ENCODE results near the gene DENND4B. TPM values are rescaled to one million over a fixed set of nuclear protein-coding genes. Genes with fewer than 3 reads are reported as not detected.
A peak's percentile ranks its signal among the peaks of the same experiment; 100 is the strongest.

Gene DENND4B
- total and polyA plus RNA-seq, 9 of the 15 experiments (the other 6 are each of a cell fraction or from before 2014, with no cell fraction given) = 9.5 to 80.5 (median 23.1) TPM

DNA sequence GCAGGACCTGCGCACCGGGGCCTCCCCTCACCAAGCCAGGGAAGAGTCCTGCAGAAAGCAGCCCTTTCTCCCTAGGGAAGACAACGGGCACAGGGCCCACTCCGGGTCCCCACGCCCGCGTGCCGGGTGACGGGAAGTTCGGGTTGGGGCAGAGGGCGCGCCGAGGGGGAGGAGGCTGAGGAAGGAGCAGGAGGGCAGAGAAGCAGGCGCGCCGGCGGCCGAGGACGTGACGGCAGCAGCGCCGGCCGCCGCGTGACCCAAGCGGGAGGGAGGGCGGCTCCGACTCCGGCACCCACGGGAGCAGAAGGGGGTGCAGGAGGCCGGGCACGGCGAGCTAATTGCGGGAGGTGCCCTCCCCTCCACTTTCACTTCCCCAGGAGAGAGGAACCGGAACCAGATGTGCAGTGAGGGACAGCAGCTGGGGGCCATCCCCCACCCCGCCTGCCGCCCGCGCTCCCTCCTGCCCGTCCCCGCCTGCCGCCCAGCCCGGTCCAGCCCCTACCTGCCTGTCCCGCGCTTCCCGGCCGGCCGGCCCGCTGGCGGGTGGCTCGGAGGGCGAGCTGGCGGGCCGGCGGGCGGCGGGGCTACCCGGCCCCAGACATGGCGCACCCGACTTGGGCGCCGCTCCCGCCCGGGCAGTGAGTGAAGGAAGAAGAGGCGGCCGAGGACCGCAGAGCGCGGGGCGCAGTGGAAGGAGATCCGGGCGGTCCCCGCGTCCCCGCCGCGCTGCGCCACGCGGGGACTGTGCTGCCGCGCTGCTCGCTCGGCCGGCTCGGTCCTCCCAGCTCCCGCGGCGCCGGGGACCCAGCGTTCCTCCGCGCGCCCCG lies 510 bp downstream of the DENND4B start (continued):
- TF ChIP-seq, protein P1, sequence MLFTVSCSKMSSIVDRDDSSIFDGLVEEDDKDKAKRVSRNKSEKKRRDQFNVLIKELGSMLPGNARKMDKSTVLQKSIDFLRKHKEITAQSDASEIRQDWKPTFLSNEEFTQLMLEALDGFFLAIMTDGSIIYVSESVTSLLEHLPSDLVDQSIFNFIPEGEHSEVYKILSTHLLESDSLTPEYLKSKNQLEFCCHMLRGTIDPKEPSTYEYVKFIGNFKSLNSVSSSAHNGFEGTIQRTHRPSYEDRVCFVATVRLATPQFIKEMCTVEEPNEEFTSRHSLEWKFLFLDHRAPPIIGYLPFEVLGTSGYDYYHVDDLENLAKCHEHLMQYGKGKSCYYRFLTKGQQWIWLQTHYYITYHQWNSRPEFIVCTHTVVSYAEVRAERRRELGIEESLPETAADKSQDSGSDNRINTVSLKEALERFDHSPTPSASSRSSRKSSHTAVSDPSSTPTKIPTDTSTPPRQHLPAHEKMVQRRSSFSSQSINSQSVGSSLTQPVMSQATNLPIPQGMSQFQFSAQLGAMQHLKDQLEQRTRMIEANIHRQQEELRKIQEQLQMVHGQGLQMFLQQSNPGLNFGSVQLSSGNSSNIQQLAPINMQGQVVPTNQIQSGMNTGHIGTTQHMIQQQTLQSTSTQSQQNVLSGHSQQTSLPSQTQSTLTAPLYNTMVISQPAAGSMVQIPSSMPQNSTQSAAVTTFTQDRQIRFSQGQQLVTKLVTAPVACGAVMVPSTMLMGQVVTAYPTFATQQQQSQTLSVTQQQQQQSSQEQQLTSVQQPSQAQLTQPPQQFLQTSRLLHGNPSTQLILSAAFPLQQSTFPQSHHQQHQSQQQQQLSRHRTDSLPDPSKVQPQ (CRISPR knock-in tag; IDR thresholded peaks at IDR 0.05; ENCODE audit: borderline replicate concordance) = no peak
- TF ChIP-seq ZSCAN29 (IDR thresholded peaks at IDR 0.05) = no peak
- TF ChIP-seq BRCA1 (IDR thresholded peaks at IDR 0.05) = no peak
- no peak for TF ChIP-seq BRCA1 (CRISPR knock-in tag; IDR thresholded peaks at IDR 0.05)
- TF ChIP-seq HNRNPL (IDR thresholded peaks at IDR 0.05; ENCODE audit: low read depth, low read length) = peak; percentile 69
- no peak for TF ChIP-seq MEIS2 (IDR thresholded peaks at IDR 0.05; ENCODE audit: partially characterized antibody)
- TF ChIP-seq ZNF436 (CRISPR knock-in tag; IDR thresholded peaks at IDR 0.05) = no peak
- no peak for TF ChIP-seq NFRKB (IDR thresholded peaks at IDR 0.05; ENCODE audit: low read depth)
- TF ChIP-seq MCM2 (IDR thresholded peaks at IDR 0.05; ENCODE audit: low read depth) = no peak
- TF ChIP-seq TEAD1 (CRISPR knock-in tag; IDR thresholded peaks at IDR 0.05) = no peak
- TF ChIP-seq, protein P2, sequence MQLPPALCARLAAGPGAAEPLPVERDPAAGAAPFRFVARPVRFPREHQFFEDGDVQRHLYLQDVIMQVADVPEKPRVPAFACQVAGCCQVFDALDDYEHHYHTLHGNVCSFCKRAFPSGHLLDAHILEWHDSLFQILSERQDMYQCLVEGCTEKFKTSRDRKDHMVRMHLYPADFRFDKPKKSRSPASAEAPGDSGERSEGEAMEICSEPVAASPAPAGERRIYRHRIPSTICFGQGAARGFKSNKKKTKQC (CRISPR knock-in tag; IDR thresholded peaks at IDR 0.05) = peak; percentile 44; the same call in 1 of the 2 replicates
- TF ChIP-seq, protein P3, sequence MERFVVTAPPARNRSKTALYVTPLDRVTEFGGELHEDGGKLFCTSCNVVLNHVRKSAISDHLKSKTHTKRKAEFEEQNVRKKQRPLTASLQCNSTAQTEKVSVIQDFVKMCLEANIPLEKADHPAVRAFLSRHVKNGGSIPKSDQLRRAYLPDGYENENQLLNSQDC (CRISPR knock-in tag; IDR thresholded peaks at IDR 0.05) = no peak
- no peak for TF ChIP-seq POLR3G (IDR thresholded peaks at IDR 0.05; ENCODE audit: extremely low read depth, insufficient read length, insufficient replicate concordance)
- TF ChIP-seq SRSF9 (IDR thresholded peaks at IDR 0.05; ENCODE audit: borderline replicate concordance, low read depth, low read length) = no peak
- no peak for TF ChIP-seq IRF2 (CRISPR knock-in tag; IDR thresholded peaks at IDR 0.05)
- TF ChIP-seq MTA2 (IDR thresholded peaks at IDR 0.05; ENCODE audit: low read depth) = no peak
- TF ChIP-seq, protein P4, sequence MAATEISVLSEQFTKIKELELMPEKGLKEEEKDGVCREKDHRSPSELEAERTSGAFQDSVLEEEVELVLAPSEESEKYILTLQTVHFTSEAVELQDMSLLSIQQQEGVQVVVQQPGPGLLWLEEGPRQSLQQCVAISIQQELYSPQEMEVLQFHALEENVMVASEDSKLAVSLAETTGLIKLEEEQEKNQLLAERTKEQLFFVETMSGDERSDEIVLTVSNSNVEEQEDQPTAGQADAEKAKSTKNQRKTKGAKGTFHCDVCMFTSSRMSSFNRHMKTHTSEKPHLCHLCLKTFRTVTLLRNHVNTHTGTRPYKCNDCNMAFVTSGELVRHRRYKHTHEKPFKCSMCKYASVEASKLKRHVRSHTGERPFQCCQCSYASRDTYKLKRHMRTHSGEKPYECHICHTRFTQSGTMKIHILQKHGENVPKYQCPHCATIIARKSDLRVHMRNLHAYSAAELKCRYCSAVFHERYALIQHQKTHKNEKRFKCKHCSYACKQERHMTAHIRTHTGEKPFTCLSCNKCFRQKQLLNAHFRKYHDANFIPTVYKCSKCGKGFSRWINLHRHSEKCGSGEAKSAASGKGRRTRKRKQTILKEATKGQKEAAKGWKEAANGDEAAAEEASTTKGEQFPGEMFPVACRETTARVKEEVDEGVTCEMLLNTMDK (IDR thresholded peaks at IDR 0.05; ENCODE audit: borderline replicate concordance, insufficient read depth, low read depth, low read length, poor library complexity, severe bottlenecking) = no peak
- TF ChIP-seq LEF1 (IDR thresholded peaks at IDR 0.05) = no peak
- no peak for TF ChIP-seq XRCC4 (IDR thresholded peaks at IDR 0.05; ENCODE audit: extremely low read depth, insufficient read depth, insufficient read length)
- no peak for TF ChIP-seq MTA3 (IDR thresholded peaks at IDR 0.05; ENCODE audit: borderline replicate concordance)
- no peak for TF ChIP-seq ZNF263 (CRISPR knock-in tag; IDR thresholded peaks at IDR 0.05; ENCODE audit: borderline replicate concordance)
- TF ChIP-seq, protein P5, sequence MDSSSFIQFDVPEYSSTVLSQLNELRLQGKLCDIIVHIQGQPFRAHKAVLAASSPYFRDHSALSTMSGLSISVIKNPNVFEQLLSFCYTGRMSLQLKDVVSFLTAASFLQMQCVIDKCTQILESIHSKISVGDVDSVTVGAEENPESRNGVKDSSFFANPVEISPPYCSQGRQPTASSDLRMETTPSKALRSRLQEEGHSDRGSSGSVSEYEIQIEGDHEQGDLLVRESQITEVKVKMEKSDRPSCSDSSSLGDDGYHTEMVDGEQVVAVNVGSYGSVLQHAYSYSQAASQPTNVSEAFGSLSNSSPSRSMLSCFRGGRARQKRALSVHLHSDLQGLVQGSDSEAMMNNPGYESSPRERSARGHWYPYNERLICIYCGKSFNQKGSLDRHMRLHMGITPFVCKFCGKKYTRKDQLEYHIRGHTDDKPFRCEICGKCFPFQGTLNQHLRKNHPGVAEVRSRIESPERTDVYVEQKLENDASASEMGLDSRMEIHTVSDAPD (CRISPR knock-in tag; IDR thresholded peaks at IDR 0.05) = no peak
- TF ChIP-seq MXI1 (IDR thresholded peaks at IDR 0.05; ENCODE audit: low read depth, low read length) = no peak

Measured in K562 (cell line).